Measurements from ENCODE around the gene GPRIN2. TPM values are rescaled to one million over a fixed set of nuclear protein-coding genes. Genes with fewer than 3 reads are reported as not detected.

GPRIN2 gene
- total and polyA plus RNA-seq, 7 experiments from 2014 or later, result not detected

- CTCF ChIA-PET, result no interaction called here
- POLR2A ChIA-PET, result no interaction called here
- no peaks in the 10 kb centered on the region for H3K9me3 ChIP-seq (ENCODE audit: control insufficient read depth in 2 of 3, low read length in 3 of 3)
- no peak for ATAC-seq
- no peaks in the 10 kb centered on the region for H3K36me3 ChIP-seq (ENCODE audit: control insufficient read depth in 2 of 3, insufficient read depth in 3 of 3, low read length in 3 of 3)
- no peaks in the 10 kb centered on the region for H3K4me1 ChIP-seq (ENCODE audit: control insufficient read depth in 2 of 2, insufficient read depth in 2 of 2, low read length in 2 of 2)
- peak in 1 of 9 donors; percentile 7 for DNase-seq
- Mint-ChIP-seq H3K27me3 (peaks cover 0 to 7% (median 0%) of the 10 kb centered on the region in 5 donors), H3K36me3 (peaks cover 0 to 7% (median 0%) of the 10 kb centered on the region in 5 donors), H3K4me1 (peaks cover 0 to 12% (median 5%) of the 10 kb centered on the region in 7 donors), H3K27ac (no peak overlapping the region), H3K9me3 (no peaks in the 10 kb centered on the region), H3K4me3 (no peak overlapping the region)
- H3K27ac ChIP-seq (ENCODE audit: low read depth, low read length), result no peak overlapping the region
- H3K4me3 ChIP-seq (ENCODE audit: low read length), result no peak overlapping the region
- intact Hi-C loops (cut with micrococcal nuclease), result no loop called here
- H3K27me3 ChIP-seq (ENCODE audit: control insufficient read depth in 2 of 2, insufficient read depth in 2 of 2, low read length in 2 of 2), result peaks cover 2 to 5% of the 10 kb centered on the region in 2 donors
Measured at GRCh38 chr10:46553238-46554049, 3.0 kb downstream of the GPRIN2 start.

GRCh38 chr10:46552526-46553237 lies 3.8 kb downstream of the GPRIN2 start:
- CTCF ChIA-PET, result no interaction called here
- Histone ChIP-seq H3K27me3 (ENCODE audit: control insufficient read depth in 2 of 2, insufficient read depth in 2 of 2, low read length in 2 of 2) (peaks cover 2 to 5% of the 10 kb centered on the region in 2 donors), H3K4me1 (ENCODE audit: control insufficient read depth in 2 of 2, insufficient read depth in 2 of 2, low read length in 2 of 2) (no peaks in the 10 kb centered on the region), H3K4me3 (ENCODE audit: low read length) (no peak overlapping the region), H3K36me3 (ENCODE audit: control insufficient read depth in 2 of 3, insufficient read depth in 3 of 3, low read length in 3 of 3) (no peaks in the 10 kb centered on the region), H3K27ac (ENCODE audit: low read depth, low read length) (no peak overlapping the region), H3K9me3 (ENCODE audit: control insufficient read depth in 2 of 3, low read length in 3 of 3) (no peaks in the 10 kb centered on the region)
- Mint-ChIP-seq H3K9me3 (no peaks in the 10 kb centered on the region), H3K4me3 (no peak overlapping the region), H3K4me1 (peaks cover 0 to 12% (median 4%) of the 10 kb centered on the region in 7 donors), H3K36me3 (peaks cover 0 to 2% (median 0%) of the 10 kb centered on the region in 5 donors), H3K27me3 (peaks cover 0 to 7% (median 0%) of the 10 kb centered on the region in 5 donors), H3K27ac (no peak overlapping the region)
- intact Hi-C loops (cut with micrococcal nuclease), result no loop called here
- DNase-seq (no peak), ATAC-seq (no peak)
- POLR2A ChIA-PET, result no interaction called here

GRCh38 chr10:46551701-46552525 lies 4.5 kb downstream of the GPRIN2 start:
- ChIA-PET POLR2A (no interaction called here), CTCF (no interaction called here)
- H3K4me1 Mint-ChIP-seq, result peaks cover 0 to 8% (median under 1%) of the 10 kb centered on the region in 7 donors
- no peak overlapping the region for H3K4me3 ChIP-seq (ENCODE audit: low read length)
- peaks cover 0 to 6% (median 0%) of the 10 kb centered on the region in 5 donors for H3K27me3 Mint-ChIP-seq
- peaks cover 2 to 5% of the 10 kb centered on the region in 2 donors for H3K27me3 ChIP-seq (ENCODE audit: control insufficient read depth in 2 of 2, insufficient read depth in 2 of 2, low read length in 2 of 2)
- DNase-seq (peak in 1 of 9 donors; percentile 5), ATAC-seq (no peak)
- no peak overlapping the region for H3K27ac ChIP-seq (ENCODE audit: low read depth, low read length)
- no peaks in the 10 kb centered on the region for H3K9me3 ChIP-seq (ENCODE audit: control insufficient read depth in 2 of 3, low read length in 3 of 3)
- H3K9me3 Mint-ChIP-seq, result no peaks in the 10 kb centered on the region
- H3K36me3 Mint-ChIP-seq, result no peaks in the 10 kb centered on the region
- no peak overlapping the region for H3K27ac Mint-ChIP-seq
- no peak overlapping the region for H3K4me3 Mint-ChIP-seq
- intact Hi-C loops (cut with micrococcal nuclease), result no loop called here
- H3K4me1 ChIP-seq (ENCODE audit: control insufficient read depth in 2 of 2, insufficient read depth in 2 of 2, low read length in 2 of 2), result no peaks in the 10 kb centered on the region
- no peaks in the 10 kb centered on the region for H3K36me3 ChIP-seq (ENCODE audit: control insufficient read depth in 2 of 3, insufficient read depth in 3 of 3, low read length in 3 of 3)

GRCh38 chr10:46550795-46551700 lies 5.4 kb downstream of the GPRIN2 start:
- Mint-ChIP-seq H3K4me1 (peaks cover 0 to 4% (median 0%) of the 10 kb centered on the region in 7 donors), H3K9me3 (no peaks in the 10 kb centered on the region), H3K27me3 (peaks cover 0 to 3% (median 0%) of the 10 kb centered on the region in 5 donors), H3K4me3 (no peak overlapping the region), H3K27ac (no peak overlapping the region), H3K36me3 (no peaks in the 10 kb centered on the region)
- intact Hi-C loops (cut with micrococcal nuclease), result no loop called here
- Histone ChIP-seq H3K27me3 (ENCODE audit: control insufficient read depth in 2 of 2, insufficient read depth in 2 of 2, low read length in 2 of 2) (peaks cover 2 to 5% of the 10 kb centered on the region in 2 donors), H3K27ac (ENCODE audit: low read depth, low read length) (no peak overlapping the region), H3K4me3 (ENCODE audit: low read length) (no peak overlapping the region), H3K36me3 (ENCODE audit: control insufficient read depth in 2 of 3, insufficient read depth in 3 of 3, low read length in 3 of 3) (no peaks in the 10 kb centered on the region), H3K9me3 (ENCODE audit: control insufficient read depth in 2 of 3, low read length in 3 of 3) (no peaks in the 10 kb centered on the region), H3K4me1 (ENCODE audit: control insufficient read depth in 2 of 2, insufficient read depth in 2 of 2, low read length in 2 of 2) (no peaks in the 10 kb centered on the region)
- CTCF ChIA-PET, result no interaction called here
- DNase-seq (peak in 2 of 9 donors; percentile 4 to 7), ATAC-seq (no peak)
- POLR2A ChIA-PET, result no interaction called here

- Histone ChIP-seq H3K4me1 (ENCODE audit: control insufficient read depth in 2 of 2, insufficient read depth in 2 of 2, low read length in 2 of 2) (no peaks in the 10 kb centered on the region), H3K9me3 (ENCODE audit: control insufficient read depth in 2 of 3, low read length in 3 of 3) (no peaks in the 10 kb centered on the region), H3K4me3 (ENCODE audit: low read length) (no peak overlapping the region), H3K27me3 (ENCODE audit: control insufficient read depth in 2 of 2, insufficient read depth in 2 of 2, low read length in 2 of 2) (peaks cover 0 to 2% of the 10 kb centered on the region in 2 donors), H3K36me3 (ENCODE audit: control insufficient read depth in 2 of 3, insufficient read depth in 3 of 3, low read length in 3 of 3) (no peaks in the 10 kb centered on the region), H3K27ac (ENCODE audit: low read depth, low read length) (no peak overlapping the region)
- intact Hi-C loops (cut with micrococcal nuclease), result no loop called here
- Mint-ChIP-seq H3K36me3 (no peaks in the 10 kb centered on the region), H3K9me3 (no peaks in the 10 kb centered on the region), H3K4me3 (no peak overlapping the region), H3K27me3 (no peaks in the 10 kb centered on the region), H3K4me1 (no peaks in the 10 kb centered on the region), H3K27ac (no peak overlapping the region)
- ATAC-seq, result peak; percentile 7
- DNase-seq, result peak in 3 of 9 donors; percentile 5 to 21 (median 10)
- CTCF ChIA-PET, result no interaction called here
- POLR2A ChIA-PET, result no interaction called here
Measured at GRCh38 chr10:46550076-46550790, 6.2 kb downstream of the GPRIN2 start.

Measured in naive thymus-derived CD4-positive, alpha-beta T cell (primary cell).